Measurements from ENCODE around the gene FADS6. TPM values are rescaled to one million over a fixed set of nuclear protein-coding genes. Genes with fewer than 3 reads are reported as not detected.

FADS6 gene
- total and polyA plus RNA-seq, 2 of the 13 experiments (the other 11 are each of a cell fraction or from before 2014, with no cell fraction given): 0.11 TPM

GRCh38 chr17:74868908-74869255 lies 24.6 kb downstream of the FADS6 start:
- no peaks in the 10 kb centered on the region; a peak in 1 of 5 replicates for H3K27me3 ChIP-seq (ENCODE audit: control insufficient read depth in 1 of 2, insufficient read depth in 2 of 2, low read length in 2 of 2)
- peaks cover 51% of the 10 kb centered on the region for H3K4me1 ChIP-seq (ENCODE audit: insufficient read depth, low read length)
- ATAC-seq: no peak
- TF ChIP-seq MTA1 (CRISPR knock-in tag; IDR thresholded peaks at IDR 0.05; ENCODE audit: borderline replicate concordance) (0 out of 2 replicates have a peak, but pooled peaks have one; percentile 6), HNRNPLL (IDR thresholded peaks at IDR 0.05; ENCODE audit: low read depth, low read length, poor library complexity, severe bottlenecking) (no peak), THAP9 (CRISPR knock-in tag; IDR thresholded peaks at IDR 0.05; ENCODE audit: borderline replicate concordance) (no peak)
- no peak overlapping the region for H2AFZ ChIP-seq (ENCODE audit: low read length)
- no peak overlapping the region for H3K9ac ChIP-seq (ENCODE audit: insufficient read depth, low read depth, low read length)
- H3K27ac ChIP-seq (ENCODE audit: extremely low read length, insufficient read depth, low read length): no peak overlapping the region
- H3K4me3 ChIP-seq (replicated peaks in 1 of 3; ENCODE audit: insufficient read depth in 1 of 3, low read depth in 2 of 3, low read length in 3 of 3): no peak overlapping the region
- no peak for DNase-seq (ENCODE audit: low spot score)
- no peaks in the 10 kb centered on the region for H4K20me1 ChIP-seq (ENCODE audit: insufficient read depth, low read length)
- FAIRE-seq: no peak
- 89% methylated on average over 6 of the region's 6 CpGs for WGBS (ENCODE audit: low lambda C conversion rate)
- in situ Hi-C loops (cut with HindIII; ENCODE audit: extremely low pct_ligation_motif_present, low pct_unique_long_range_greater_than_20kb): no loop called here
- H3K79me2 ChIP-seq (ENCODE audit: insufficient read depth, low read length): peaks cover 11% of the 10 kb centered on the region
- CTCF ChIA-PET (ENCODE audit: low intra/inter-chr PET ratio, low total read pairs): no interaction called here
- peaks cover 3 to 4% of the 10 kb centered on the region in 2 experiments; a peak in 2 of 5 replicates for H3K36me3 ChIP-seq (replicated peaks in 1 of 2; ENCODE audit: control insufficient read depth in 1 of 2, insufficient read depth in 2 of 2, low read length in 2 of 2)
- no peak overlapping the region for H3K4me2 ChIP-seq (ENCODE audit: low read depth, low read length)
- BruUV-seq (replicated peaks): no TSS peak
- POLR2A ChIA-PET: interaction anchor here (1.1 kb wide), 1 partner anchor 132 kb away, joined by 4 read pairs; the partner anchor contains the start of gene RAB37
- intact Hi-C loops (cut with micrococcal nuclease; ENCODE audit: unreplicated experiment): loop anchor here (10.0 kb wide), 1 partner anchor 214 kb away; no protein-coding TSS in a partner anchor
- H3K9me3 ChIP-seq (ENCODE audit: low read length): no peaks in the 10 kb centered on the region

GRCh38 chr17:74868251-74868907 lies 25.1 kb downstream of the FADS6 start:
- BruUV-seq (replicated peaks): no TSS peak
- H4K20me1 ChIP-seq (ENCODE audit: insufficient read depth, low read length): no peaks in the 10 kb centered on the region
- intact Hi-C loops (cut with micrococcal nuclease; ENCODE audit: unreplicated experiment) (loop anchor here (10.0 kb wide), 1 partner anchor 214 kb away; no protein-coding TSS in a partner anchor), in situ Hi-C loops (cut with HindIII; ENCODE audit: extremely low pct_ligation_motif_present, low pct_unique_long_range_greater_than_20kb) (no loop called here)
- H3K27ac ChIP-seq (ENCODE audit: extremely low read length, insufficient read depth, low read length): no peak overlapping the region
- no peak overlapping the region for H3K9ac ChIP-seq (ENCODE audit: insufficient read depth, low read depth, low read length)
- no peaks in the 10 kb centered on the region; a peak in 1 of 5 replicates for H3K27me3 ChIP-seq (ENCODE audit: control insufficient read depth in 1 of 2, insufficient read depth in 2 of 2, low read length in 2 of 2)
- peaks cover 4% of the 10 kb centered on the region in 2 experiments; a peak in 3 of 5 replicates for H3K36me3 ChIP-seq (replicated peaks in 1 of 2; ENCODE audit: control insufficient read depth in 1 of 2, insufficient read depth in 2 of 2, low read length in 2 of 2)
- ATAC-seq (no peak), FAIRE-seq (no peak), DNase-seq (ENCODE audit: low spot score) (no peak)
- ChIA-PET POLR2A (interaction anchor here (1.1 kb wide), 1 partner anchor 132 kb away, joined by 4 read pairs; the partner anchor contains the start of gene RAB37), CTCF (ENCODE audit: low intra/inter-chr PET ratio, low total read pairs) (no interaction called here)
- no peak overlapping the region for H2AFZ ChIP-seq (ENCODE audit: low read length)
- H3K9me3 ChIP-seq (ENCODE audit: low read length): no peaks in the 10 kb centered on the region
- H3K4me1 ChIP-seq (ENCODE audit: insufficient read depth, low read length): peaks cover 52% of the 10 kb centered on the region
- peaks cover 11% of the 10 kb centered on the region for H3K79me2 ChIP-seq (ENCODE audit: insufficient read depth, low read length)
- H3K4me2 ChIP-seq (ENCODE audit: low read depth, low read length): no peak overlapping the region
- H3K4me3 ChIP-seq (replicated peaks in 1 of 3; ENCODE audit: insufficient read depth in 1 of 3, low read depth in 2 of 3, low read length in 3 of 3): no peak overlapping the region
- 83% methylated on average over 12 of the region's 12 CpGs for WGBS (ENCODE audit: low lambda C conversion rate)
- no peak for TF ChIP-seq ZNF709 (CRISPR knock-in tag; IDR thresholded peaks at IDR 0.05)
- no peak for TF ChIP-seq ZNF530 (CRISPR knock-in tag; IDR thresholded peaks at IDR 0.05; ENCODE audit: low read depth)
- TF ChIP-seq ZNF3 (CRISPR knock-in tag; IDR thresholded peaks at IDR 0.05): no peak
- no peak for TF ChIP-seq ZNF577 (CRISPR knock-in tag; IDR thresholded peaks at IDR 0.05; ENCODE audit: borderline replicate concordance, low read depth)
- TF ChIP-seq ELF3 (CRISPR knock-in tag; IDR thresholded peaks at IDR 0.05): no peak
- TF ChIP-seq ZNF747 (CRISPR knock-in tag; IDR thresholded peaks at IDR 0.05; ENCODE audit: borderline replicate concordance): no peak
- TF ChIP-seq ZNF616 (CRISPR knock-in tag; IDR thresholded peaks at IDR 0.05; ENCODE audit: low read depth): no peak
